Fibroblast of skin of back (primary cell): ENCODE measurements around the gene SMPDL3A. TPM values are rescaled to one million over a fixed set of nuclear protein-coding genes. Genes with fewer than 3 reads are reported as not detected.
"Not testable (repeated sequence)": the region's sequence is repeated elsewhere in the genome, so short reads cannot be mapped to it uniquely, and the experiment has no call there.

ENCODE experiments used
- DNase-seq: peaks from one replicate; pipeline ENCODE4 v3.0.0-alpha.2; 2013
- polyA plus RNA-seq, 2 experiments: library from polyadenylated mRNA; unstranded; fragments of 120-200 nt; gene quantifications; one replicate each; pipeline ENCODE4 v1.2.1, GENCODE V29; 2013; ENCODE audit not compliant: insufficient read length in 2 of 2

SMPDL3A gene
- polyA plus RNA-seq (2013, experiment 1 of 2; ENCODE audit: insufficient read length), result 3.3 TPM
- polyA plus RNA-seq (2013, experiment 2 of 2; ENCODE audit: insufficient read length), result 4.0 TPM

GRCh38 chr6:122789182-122790027 is at the start of gene SMPDL3A:
TSS of gene SMPDL3A (plus strand) at chr6:122789258. CDS start at chr6:122789347, 89 bp downstream.
- DNase-seq, result peak; percentile 74

GRCh38 chr6:122740091-122740490 is 49.0 kb upstream of the SMPDL3A start:
- DNase-seq, result no peak

- DNase-seq, result no peak
Measured at GRCh38 chr6:122740936-122741335, 48.1 kb upstream of the SMPDL3A start.

GRCh38 chr6:122744247-122744646 is 44.8 kb upstream of the SMPDL3A start:
- peak; percentile 6 for DNase-seq

- not testable (repeated sequence) for DNase-seq
Measured at GRCh38 chr6:122744856-122745255, 44.2 kb upstream of the SMPDL3A start.

- DNase-seq, result no peak
Measured at GRCh38 chr6:122746688-122747087, 42.4 kb upstream of the SMPDL3A start.

- no peak for DNase-seq
Measured at GRCh38 chr6:122747573-122747972, 41.5 kb upstream of the SMPDL3A start.

- not testable (repeated sequence) for DNase-seq
Measured at GRCh38 chr6:122748945-122749344, 40.1 kb upstream of the SMPDL3A start.

- no peak for DNase-seq
Measured at GRCh38 chr6:122749451-122750050, 39.5 kb upstream of the SMPDL3A start.

- DNase-seq, result no peak
Measured at GRCh38 chr6:122751326-122751725, 37.7 kb upstream of the SMPDL3A start.

- DNase-seq, result no peak
Measured at GRCh38 chr6:122752459-122752858, 36.6 kb upstream of the SMPDL3A start.

- no peak for DNase-seq
Measured at GRCh38 chr6:122753000-122753687, 35.9 kb upstream of the SMPDL3A start.

- no peak for DNase-seq
Measured at GRCh38 chr6:122753688-122754056, 35.4 kb upstream of the SMPDL3A start.

- DNase-seq, result no peak
Measured at GRCh38 chr6:122754191-122754731, 34.8 kb upstream of the SMPDL3A start.

GRCh38 chr6:122755901-122756300 is 33.2 kb upstream of the SMPDL3A start:
- no peak for DNase-seq

- DNase-seq, result no peak
Measured at GRCh38 chr6:122758927-122759334, 30.1 kb upstream of the SMPDL3A start.

GRCh38 chr6:122760330-122760729 is 28.7 kb upstream of the SMPDL3A start:
- DNase-seq, result no peak

GRCh38 chr6:122766256-122766655 is 22.8 kb upstream of the SMPDL3A start:
- DNase-seq, result no peak

GRCh38 chr6:122770835-122771601 is 18.0 kb upstream of the SMPDL3A start:
- no peak for DNase-seq

- DNase-seq, result no peak
Measured at GRCh38 chr6:122772724-122773415, 16.2 kb upstream of the SMPDL3A start.

GRCh38 chr6:122775975-122776374 is 13.1 kb upstream of the SMPDL3A start:
- DNase-seq, result no peak

GRCh38 chr6:122778302-122778701 is 10.8 kb upstream of the SMPDL3A start:
- DNase-seq, result no peak
